Parathyroid adenoma (tissue), 2 donors: ENCODE measurements around the gene CACNA1D.

Experiments used
- H2AFZ ChIP-seq: fragments of 300-600 bp; sonication (generic); one replicate; pipeline ENCODE4 v1.7.0; 2017; ENCODE audit warnings: antibody characterized with exemption, mild to moderate bottlenecking
- H3K27ac ChIP-seq: fragments of 300-600 bp; sonication (generic); one replicate; pipeline ENCODE4 v1.7.0; 2017
- H3K27me3 ChIP-seq: fragments of 300-600 bp; sonication (generic); one replicate; pipeline ENCODE4 v1.7.0; 2017; ENCODE audit warnings: low read length; ENCODE audit not compliant: control insufficient read depth, insufficient read depth
- H3K36me3 ChIP-seq: fragments of 300-600 bp; sonication (generic); one replicate; pipeline ENCODE4 v1.7.0; 2017; ENCODE audit warnings: low read length; ENCODE audit not compliant: control insufficient read depth, insufficient read depth
- H3K4me1 ChIP-seq: fragments of 300-600 bp; sonication (generic); one replicate; pipeline ENCODE4 v1.7.0; 2017; ENCODE audit warnings: control low read depth
- H3K4me2 ChIP-seq: fragments of 300-600 bp; sonication (generic); one replicate; pipeline ENCODE4 v1.7.0; 2017; ENCODE audit warnings: low read length
- H3K4me3 ChIP-seq: fragments of 300-600 bp; sonication (generic); one replicate; pipeline ENCODE4 v1.7.0; 2017; ENCODE audit warnings: low read depth, low read length
- H3K79me2 ChIP-seq: fragments of 300-600 bp; sonication (generic); one replicate; pipeline ENCODE4 v1.7.0; 2017; ENCODE audit warnings: control low read depth
- H3K9ac ChIP-seq: fragments of 300-600 bp; sonication (generic); one replicate; pipeline ENCODE4 v1.7.0; 2017; ENCODE audit warnings: mild to moderate bottlenecking
- H3K9me3 ChIP-seq: fragments of 300-600 bp; sonication (generic); one replicate; pipeline ENCODE4 v1.7.0; 2017; ENCODE audit warnings: low read length; ENCODE audit not compliant: control insufficient read depth
- TF ChIP-seq, protein P1 (sequence below): fragments of 300-600 bp; sonication (generic); IDR thresholded peaks from one replicate; pipeline ENCODE4 v1.7.0; 2017; ENCODE audit warnings: antibody characterized with exemption, mild to moderate bottlenecking
- donor health status: primary hyperparathyroidism.

Gene CACNA1D

DNA sequence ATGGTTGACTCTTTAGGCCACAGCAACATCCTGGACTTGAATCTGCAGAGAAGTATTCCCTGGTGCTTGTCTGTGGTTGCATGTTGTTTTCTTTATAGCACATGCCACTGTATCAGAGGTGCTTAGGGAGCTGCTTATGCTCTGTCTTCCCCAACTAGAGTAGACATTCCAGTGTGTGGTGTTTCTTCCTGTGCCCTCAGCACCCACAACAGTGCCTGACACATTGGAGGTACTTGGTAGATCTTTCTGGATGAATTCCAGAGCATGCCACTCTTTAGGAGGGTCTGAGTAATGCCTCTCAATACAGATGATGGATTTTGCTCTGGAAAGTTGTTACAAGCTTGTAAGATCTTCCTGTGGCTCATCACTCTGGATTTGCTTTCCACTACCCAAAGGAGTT lies 234.2 kb downstream of the CACNA1D start:
- Histone ChIP-seq H3K9ac (no peak overlapping the region), H3K36me3 (no peaks in the 10 kb centered on the region), H3K9me3 (no peaks in the 10 kb centered on the region), H3K79me2 (no peaks in the 10 kb centered on the region), H3K27me3 (no peaks in the 10 kb centered on the region), H2AFZ (no peak overlapping the region), H3K27ac (no peak overlapping the region), H3K4me3 (no peak overlapping the region), H3K4me1 (peaks cover 11% of the 10 kb centered on the region), H3K4me2 (no peak overlapping the region)
- TF ChIP-seq, protein P1, sequence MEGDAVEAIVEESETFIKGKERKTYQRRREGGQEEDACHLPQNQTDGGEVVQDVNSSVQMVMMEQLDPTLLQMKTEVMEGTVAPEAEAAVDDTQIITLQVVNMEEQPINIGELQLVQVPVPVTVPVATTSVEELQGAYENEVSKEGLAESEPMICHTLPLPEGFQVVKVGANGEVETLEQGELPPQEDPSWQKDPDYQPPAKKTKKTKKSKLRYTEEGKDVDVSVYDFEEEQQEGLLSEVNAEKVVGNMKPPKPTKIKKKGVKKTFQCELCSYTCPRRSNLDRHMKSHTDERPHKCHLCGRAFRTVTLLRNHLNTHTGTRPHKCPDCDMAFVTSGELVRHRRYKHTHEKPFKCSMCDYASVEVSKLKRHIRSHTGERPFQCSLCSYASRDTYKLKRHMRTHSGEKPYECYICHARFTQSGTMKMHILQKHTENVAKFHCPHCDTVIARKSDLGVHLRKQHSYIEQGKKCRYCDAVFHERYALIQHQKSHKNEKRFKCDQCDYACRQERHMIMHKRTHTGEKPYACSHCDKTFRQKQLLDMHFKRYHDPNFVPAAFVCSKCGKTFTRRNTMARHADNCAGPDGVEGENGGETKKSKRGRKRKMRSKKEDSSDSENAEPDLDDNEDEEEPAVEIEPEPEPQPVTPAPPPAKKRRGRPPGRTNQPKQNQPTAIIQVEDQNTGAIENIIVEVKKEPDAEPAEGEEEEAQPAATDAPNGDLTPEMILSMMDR, result no peak

DNA sequence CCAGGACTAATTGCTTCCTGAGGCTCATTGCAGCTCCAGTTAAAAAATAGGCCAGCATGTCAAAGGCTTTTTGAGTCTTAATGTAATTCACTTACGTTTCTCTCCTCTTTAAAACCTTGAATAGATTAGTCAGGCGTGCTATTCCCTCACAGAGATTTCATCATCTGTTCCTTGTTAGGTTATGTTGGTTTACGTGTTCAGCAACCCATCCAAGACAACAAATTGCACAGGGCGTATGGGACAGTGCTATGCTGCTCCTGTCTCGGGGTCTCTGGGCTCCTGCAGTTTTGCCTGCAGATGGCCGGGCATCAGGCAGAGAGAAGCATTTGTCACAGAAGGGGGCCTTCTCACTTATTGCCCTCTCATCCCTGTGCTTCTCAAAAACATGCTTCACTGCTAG lies 234.7 kb downstream of the CACNA1D start:
- no peak overlapping the region for H3K4me3 ChIP-seq
- TF ChIP-seq, protein P1, result no peak
- H2AFZ ChIP-seq, result no peak overlapping the region
- no peak overlapping the region for H3K4me2 ChIP-seq
- H3K4me1 ChIP-seq, result peaks cover 11% of the 10 kb centered on the region
- H3K79me2 ChIP-seq, result no peaks in the 10 kb centered on the region
- no peaks in the 10 kb centered on the region for H3K27me3 ChIP-seq
- no peak overlapping the region for H3K9ac ChIP-seq
- H3K27ac ChIP-seq, result no peak overlapping the region
- no peaks in the 10 kb centered on the region for H3K36me3 ChIP-seq
- H3K9me3 ChIP-seq, result no peaks in the 10 kb centered on the region

DNA sequence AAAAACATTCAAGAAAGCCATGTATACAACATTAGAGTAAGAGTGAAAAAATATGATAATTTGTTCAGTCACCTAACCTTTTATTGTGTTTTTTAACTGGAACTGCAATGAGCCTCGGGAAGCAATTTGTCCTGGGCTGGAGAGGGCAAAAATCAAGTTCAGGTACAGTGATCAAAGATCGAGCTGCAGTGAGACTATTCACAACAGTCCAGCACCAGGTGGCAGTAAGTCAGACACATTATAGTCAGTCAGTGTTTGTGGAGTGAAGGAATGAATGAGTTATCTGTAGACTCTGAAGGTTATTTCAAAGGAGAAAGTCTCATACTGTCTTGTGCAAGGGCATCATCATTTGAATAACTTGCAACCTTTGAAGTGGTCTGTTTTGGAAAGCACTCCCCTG lies 235.2 kb downstream of the CACNA1D start:
- H3K4me2 ChIP-seq, result no peak overlapping the region
- no peak overlapping the region for H3K4me3 ChIP-seq
- H3K27ac ChIP-seq, result no peak overlapping the region

DNA sequence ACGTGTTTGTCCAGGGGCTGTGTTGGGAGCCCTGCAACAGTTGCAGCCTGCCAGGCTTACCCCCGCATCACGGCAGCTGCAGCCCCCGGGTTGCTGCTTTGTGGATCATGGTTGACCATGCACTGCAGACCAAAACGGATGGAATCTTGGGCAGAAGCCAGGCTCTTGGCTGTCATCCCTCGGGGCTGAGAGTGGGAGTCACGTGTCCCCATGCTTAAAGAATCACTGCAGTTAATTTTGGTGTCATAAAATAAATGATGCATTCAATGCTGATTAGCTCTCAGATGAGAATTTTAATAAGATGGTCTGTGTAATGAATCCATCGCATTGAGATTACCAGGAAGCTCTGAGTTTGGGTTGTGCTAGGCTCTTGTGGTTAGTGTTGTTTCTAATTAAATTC lies 236.2 kb downstream of the CACNA1D start:
- TF ChIP-seq, protein P1, result no peak
- no peaks in the 10 kb centered on the region for H3K9me3 ChIP-seq
- no peak overlapping the region for H3K9ac ChIP-seq
- peaks cover 5% of the 10 kb centered on the region for H3K4me1 ChIP-seq
- no peak overlapping the region for H3K27ac ChIP-seq
- H3K27me3 ChIP-seq, result no peaks in the 10 kb centered on the region
- no peaks in the 10 kb centered on the region for H3K79me2 ChIP-seq
- no peaks in the 10 kb centered on the region for H3K36me3 ChIP-seq
- no peak overlapping the region for H2AFZ ChIP-seq
- no peak overlapping the region for H3K4me3 ChIP-seq
- H3K4me2 ChIP-seq, result no peak overlapping the region

More for the DNA sequence above, 235.2 kb downstream of the CACNA1D start:
- Histone ChIP-seq H3K27me3 (no peaks in the 10 kb centered on the region), H3K4me1 (peaks cover 11% of the 10 kb centered on the region), H3K9ac (no peak overlapping the region), H3K79me2 (no peaks in the 10 kb centered on the region), H2AFZ (no peak overlapping the region), H3K9me3 (no peaks in the 10 kb centered on the region), H3K36me3 (no peaks in the 10 kb centered on the region)
- TF ChIP-seq, protein P1, result no peak

DNA sequence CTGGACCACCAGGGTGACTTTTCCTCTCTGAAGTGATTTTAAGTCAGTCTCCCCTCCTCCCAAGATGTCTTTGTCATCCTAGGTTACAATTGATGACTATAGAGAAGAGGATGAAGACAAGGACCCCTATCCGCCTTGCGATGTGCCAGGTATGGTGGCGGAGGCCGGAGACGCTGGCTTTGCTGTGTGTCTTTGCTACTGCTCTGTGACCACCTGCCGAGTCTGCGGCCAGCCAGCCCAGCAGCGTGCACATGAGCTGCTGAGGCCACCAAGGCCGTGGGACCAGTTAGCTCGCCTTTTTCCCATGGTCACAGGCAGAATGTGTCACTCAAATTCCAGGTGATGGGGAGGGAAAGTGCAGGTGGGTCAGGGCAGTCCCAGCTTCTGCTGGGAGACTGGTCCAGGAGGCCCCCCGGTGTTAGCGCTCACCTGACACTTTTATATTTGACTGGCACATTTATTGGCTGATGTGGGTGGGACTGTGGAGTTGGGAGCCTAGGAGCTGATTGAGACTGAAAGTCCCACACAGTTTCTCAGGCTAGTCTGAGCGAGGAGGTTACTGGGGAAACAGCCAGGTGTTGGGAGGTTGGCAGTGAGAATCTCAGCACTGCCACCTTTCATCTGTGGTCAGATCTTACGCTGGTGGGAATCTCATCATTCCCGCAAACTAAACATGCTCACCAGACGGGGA lies 237.7 kb downstream of the CACNA1D start:
- Histone ChIP-seq H3K4me1 (no peaks in the 10 kb centered on the region), H3K9ac (no peak overlapping the region), H3K4me2 (no peak overlapping the region), H2AFZ (no peak overlapping the region), H3K36me3 (no peaks in the 10 kb centered on the region), H3K79me2 (no peaks in the 10 kb centered on the region), H3K27ac (no peak overlapping the region), H3K9me3 (no peaks in the 10 kb centered on the region), H3K27me3 (no peaks in the 10 kb centered on the region), H3K4me3 (no peak overlapping the region)
- TF ChIP-seq, protein P1, result no peak
